Endothelial cell (in vitro differentiated cells): ENCODE measurements around the gene MTMR11. TPM values are rescaled to one million over a fixed set of nuclear protein-coding genes. Genes with fewer than 3 reads are reported as not detected.
A peak's percentile ranks its signal among the peaks of the same experiment; 100 is the strongest.
"Not testable (repeated sequence)": the region's sequence is repeated elsewhere in the genome, so short reads cannot be mapped to it uniquely, and the experiment has no call there.

ENCODE experiments used
- DNase-seq: peaks from one replicate; pipeline ENCODE4 v3.0.0; 2021; ENCODE audit warnings: low spot score
- H3K27ac Mint-ChIP-seq: one replicate; pipeline ENCODE4 v1.8.0; 2021; ENCODE audit warnings: mixed read lengths, inconsistent platforms; ENCODE audit not compliant: unreplicated experiment
- H3K27me3 Mint-ChIP-seq: one replicate; pipeline ENCODE4 v1.8.0; 2021; ENCODE audit warnings: mild to moderate bottlenecking, moderate library complexity, mixed read lengths, inconsistent platforms; ENCODE audit not compliant: unreplicated experiment
- H3K36me3 Mint-ChIP-seq: one replicate; pipeline ENCODE4 v1.8.0; 2021; ENCODE audit warnings: mild to moderate bottlenecking, low read depth, mixed read lengths, inconsistent platforms; ENCODE audit not compliant: unreplicated experiment
- H3K4me1 Mint-ChIP-seq: one replicate; pipeline ENCODE4 v1.8.0; 2021; ENCODE audit warnings: mild to moderate bottlenecking, mixed read lengths, inconsistent platforms; ENCODE audit not compliant: unreplicated experiment
- H3K4me3 Mint-ChIP-seq: one replicate; pipeline ENCODE4 v1.8.0; 2021; ENCODE audit warnings: mild to moderate bottlenecking, mixed read lengths, inconsistent platforms; ENCODE audit not compliant: unreplicated experiment
- H3K9me3 Mint-ChIP-seq: one replicate; pipeline ENCODE4 v1.8.0; 2021; ENCODE audit warnings: mixed read lengths, inconsistent platforms; ENCODE audit not compliant: unreplicated experiment
- CTCF ChIP-seq: fragments of 200-600 bp; sonication (generic); IDR thresholded peaks from one replicate; pipeline ENCODE4 v1.5.0; 2021; ENCODE audit warnings: antibody characterized with exemption; ENCODE audit not compliant: unreplicated experiment
- total RNA-seq: library from RNA; stranded (reverse); fragmentation: NEBNext Ultra II Directional; extraction: Animal tissue kit (Norgen Biotek cat#: 25700); gene quantifications from one replicate; pipeline ENCODE4 v1.2.1, GENCODE V29; 2021; ENCODE audit not compliant: unreplicated experiment

MTMR11 gene
- total RNA-seq, 1 donor from 2014 or later: 10.3 TPM

DNA sequence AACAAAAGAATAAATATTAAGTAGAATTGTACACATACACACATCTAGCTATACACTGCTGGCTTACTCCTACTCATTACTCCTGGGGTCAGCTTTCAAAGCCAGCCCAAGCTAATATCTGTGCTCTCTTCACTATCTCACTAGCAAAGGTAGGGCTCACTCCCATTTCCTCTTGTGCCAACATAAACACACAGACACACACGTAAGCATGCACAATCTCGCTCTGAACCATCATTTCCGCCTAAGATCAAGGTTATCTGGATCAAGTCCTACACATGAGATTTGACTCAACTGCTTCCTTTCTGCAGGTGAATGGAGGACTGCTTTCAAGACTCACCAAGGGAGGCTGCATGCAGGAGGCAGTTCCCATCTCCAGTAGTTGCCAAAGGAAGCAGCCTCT, 28.8 kb upstream of the MTMR11 start:
- DNase-seq: no peak
- Mint-ChIP-seq H3K27me3 (peaks cover 5% of the 10 kb centered on the region), H3K4me3 (no peak overlapping the region), H3K27ac (no peak overlapping the region), H3K9me3 (no peaks in the 10 kb centered on the region), H3K36me3 (peaks cover 23% of the 10 kb centered on the region), H3K4me1 (peaks cover 9% of the 10 kb centered on the region)
- TF ChIP-seq CTCF: no peak

DNA sequence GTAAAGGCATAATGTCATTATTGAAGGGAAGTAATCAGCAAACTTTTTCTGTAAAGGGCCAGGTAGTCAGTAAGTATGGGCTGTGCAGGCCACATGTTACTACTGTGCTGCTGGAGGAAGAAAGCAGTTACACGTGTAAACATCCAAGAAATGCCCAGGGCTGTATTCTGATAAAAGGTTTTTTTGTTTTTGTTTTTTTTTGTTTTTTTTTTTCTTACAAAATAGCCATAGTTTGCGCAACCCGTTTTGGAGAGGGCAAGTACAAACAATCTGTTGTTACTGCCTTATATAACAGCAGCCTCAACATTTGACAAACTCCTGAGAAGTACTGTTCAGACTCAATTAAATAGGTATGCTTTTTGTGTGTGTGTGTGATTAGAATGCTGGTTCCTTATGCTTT, 26.7 kb upstream of the MTMR11 start:
- H3K36me3 Mint-ChIP-seq: peaks cover 34% of the 10 kb centered on the region
- H3K27me3 Mint-ChIP-seq: peaks cover 5% of the 10 kb centered on the region
- peaks cover 9% of the 10 kb centered on the region for H3K4me1 Mint-ChIP-seq
- TF ChIP-seq CTCF: no peak
- no peak overlapping the region for H3K4me3 Mint-ChIP-seq
- H3K27ac Mint-ChIP-seq: no peak overlapping the region
- no peaks in the 10 kb centered on the region for H3K9me3 Mint-ChIP-seq
- no peak for DNase-seq

GRCh38 chr1:149962736-149963135, 26.1 kb upstream of the MTMR11 start:
- DNase-seq: no peak
- Mint-ChIP-seq H3K9me3 (peaks cover 3% of the 10 kb centered on the region), H3K36me3 (peaks cover 39% of the 10 kb centered on the region), H3K27me3 (peaks cover 5% of the 10 kb centered on the region), H3K4me1 (peaks cover 9% of the 10 kb centered on the region), H3K4me3 (no peak overlapping the region), H3K27ac (peak overlapping the region; percentile 70)
- TF ChIP-seq CTCF: no peak

- Mint-ChIP-seq H3K27me3 (peaks cover 5% of the 10 kb centered on the region), H3K27ac (peak overlapping the region; percentile 70), H3K36me3 (peaks cover 44% of the 10 kb centered on the region), H3K4me1 (peaks cover 9% of the 10 kb centered on the region), H3K9me3 (peaks cover 3% of the 10 kb centered on the region), H3K4me3 (no peak overlapping the region)
- TF ChIP-seq CTCF: peak; percentile 79
- peak; percentile 57 for DNase-seq
Observed at GRCh38 chr1:149962039-149962647, 25.5 kb upstream of the MTMR11 start.

DNA sequence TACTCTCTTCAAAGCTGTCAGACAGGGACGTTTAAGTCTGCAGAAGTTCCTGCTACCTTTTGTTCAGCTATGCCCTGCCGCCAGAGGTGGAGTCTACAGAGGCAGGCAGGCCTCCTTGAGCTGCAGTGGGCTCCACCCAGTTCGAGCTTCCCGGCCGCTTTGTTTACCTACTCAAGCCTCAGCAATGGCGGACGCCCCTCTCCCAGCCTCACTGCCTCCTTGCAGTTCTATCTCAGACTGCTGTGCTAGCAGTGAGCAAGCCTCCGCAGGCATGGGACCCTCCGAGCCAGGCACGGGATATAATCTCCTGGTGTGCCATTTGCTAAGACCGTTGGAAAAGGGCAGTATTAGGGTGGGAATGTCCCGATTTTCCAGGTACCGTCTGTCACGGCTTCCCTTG, 20.9 kb upstream of the MTMR11 start:
- Mint-ChIP-seq H3K4me3 (peak overlapping the region; percentile 85), H3K36me3 (peaks cover 59% of the 10 kb centered on the region)
- H3K4me1 Mint-ChIP-seq, H3K27me3 Mint-ChIP-seq, DNase-seq, H3K9me3 Mint-ChIP-seq, H3K27ac Mint-ChIP-seq: not testable (repeated sequence)
